ENCODE data around the gene ADAMTSL5.
"Not testable (repeated sequence)": the region's sequence is repeated elsewhere in the genome, so short reads cannot be mapped to it uniquely, and the experiment has no call there.

ADAMTSL5 gene

GRCh38 chr19:1494115-1494815 lies 18.6 kb downstream of the ADAMTSL5 start:
- DNase-seq, result no peak

GRCh38 chr19:1492474-1493006 lies 20.3 kb downstream of the ADAMTSL5 start:
- no peak for DNase-seq

- DNase-seq, result no peak
Measured at GRCh38 chr19:1491849-1492170, 21.0 kb downstream of the ADAMTSL5 start.

DNA sequence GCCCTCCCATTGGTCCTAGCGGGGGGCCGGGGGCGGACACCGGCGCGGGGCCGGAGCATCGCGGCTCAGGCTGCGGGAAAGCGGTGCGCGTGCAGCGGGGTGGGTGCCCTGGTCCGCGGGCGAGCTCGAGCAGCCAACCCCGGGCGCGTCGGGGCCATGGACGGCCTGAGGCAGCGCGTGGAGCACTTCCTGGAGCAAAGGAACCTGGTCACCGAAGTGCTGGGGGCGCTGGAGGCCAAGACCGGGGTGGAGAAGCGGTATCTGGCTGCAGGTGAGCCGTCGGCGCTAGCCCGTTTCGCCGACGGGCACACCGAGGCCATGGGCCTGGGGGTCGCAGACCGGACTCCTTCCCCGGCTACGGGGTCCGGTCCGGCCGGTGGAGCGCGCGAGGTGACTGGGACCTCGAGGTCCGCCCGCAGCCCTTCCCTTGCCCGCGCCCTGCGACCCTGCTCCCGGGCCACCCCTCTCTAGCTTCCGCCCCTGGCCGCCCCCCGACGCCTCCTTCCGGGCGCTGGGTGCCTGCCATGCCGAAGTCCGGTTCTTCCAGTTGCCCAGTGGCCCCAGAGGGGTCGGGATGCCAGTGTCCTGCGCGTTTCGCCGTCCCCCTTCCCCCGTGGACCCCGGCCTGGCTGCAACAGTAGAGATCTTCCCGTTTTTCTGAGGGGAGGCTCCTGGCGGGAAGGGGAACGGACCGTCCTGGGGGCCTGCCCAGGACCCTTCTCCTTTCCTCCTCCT lies 21.5 kb downstream of the ADAMTSL5 start, which contains the start of gene REEP6:
Gene REEP6, plus strand, starts transcription at position 68 of the 735 bp plus-strand sequence. Its CDS starts 89 bp downstream, at position 157.
- DNase-seq, result no peak

DNA sequence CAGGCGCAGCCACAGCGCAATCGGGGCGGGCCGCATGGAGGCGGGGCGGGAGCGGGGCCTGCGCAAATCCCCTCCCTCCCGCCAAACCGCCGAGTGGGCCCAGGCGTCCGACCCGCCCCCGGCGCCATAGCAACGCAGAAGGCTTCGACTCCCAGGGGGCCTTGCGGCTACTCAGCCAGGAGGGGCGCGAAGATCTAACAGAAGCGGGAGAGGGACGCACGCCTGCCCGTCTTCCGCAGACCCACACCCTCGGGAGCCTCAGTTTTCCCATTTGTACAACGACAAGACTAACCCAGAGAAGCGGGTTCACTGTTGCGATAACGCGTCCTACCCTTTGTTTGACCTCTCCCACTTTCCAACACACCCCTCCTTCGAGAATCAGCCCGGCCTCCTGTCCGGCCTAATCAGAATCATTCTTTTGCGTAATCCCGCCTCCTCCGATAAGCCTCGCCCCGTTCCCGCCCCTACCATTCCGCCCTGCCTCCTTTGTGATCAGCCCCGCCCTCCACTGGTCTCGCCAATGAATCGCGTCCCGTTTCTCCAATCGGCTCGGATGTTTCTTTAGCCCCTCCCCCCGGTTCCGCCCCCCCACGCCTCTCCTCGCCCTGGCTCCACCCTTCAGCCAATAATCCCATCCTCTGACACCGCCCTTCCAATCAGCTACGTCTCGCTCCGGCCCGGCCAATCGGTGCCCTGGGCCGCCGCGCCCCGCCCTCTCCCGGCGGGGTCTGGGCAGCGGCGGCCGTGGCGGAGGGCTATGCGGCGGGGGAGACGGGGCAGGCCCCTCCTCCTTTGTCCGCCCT lies 22.3 kb downstream of the ADAMTSL5 start, which contains the start of gene PCSK4:
Gene PCSK4, minus strand, starts transcription at position 40 of the 803 bp plus-strand sequence. Its CDS starts 4 bp downstream, at position 36.
- DNase-seq, result peak; percentile 99

DNA sequence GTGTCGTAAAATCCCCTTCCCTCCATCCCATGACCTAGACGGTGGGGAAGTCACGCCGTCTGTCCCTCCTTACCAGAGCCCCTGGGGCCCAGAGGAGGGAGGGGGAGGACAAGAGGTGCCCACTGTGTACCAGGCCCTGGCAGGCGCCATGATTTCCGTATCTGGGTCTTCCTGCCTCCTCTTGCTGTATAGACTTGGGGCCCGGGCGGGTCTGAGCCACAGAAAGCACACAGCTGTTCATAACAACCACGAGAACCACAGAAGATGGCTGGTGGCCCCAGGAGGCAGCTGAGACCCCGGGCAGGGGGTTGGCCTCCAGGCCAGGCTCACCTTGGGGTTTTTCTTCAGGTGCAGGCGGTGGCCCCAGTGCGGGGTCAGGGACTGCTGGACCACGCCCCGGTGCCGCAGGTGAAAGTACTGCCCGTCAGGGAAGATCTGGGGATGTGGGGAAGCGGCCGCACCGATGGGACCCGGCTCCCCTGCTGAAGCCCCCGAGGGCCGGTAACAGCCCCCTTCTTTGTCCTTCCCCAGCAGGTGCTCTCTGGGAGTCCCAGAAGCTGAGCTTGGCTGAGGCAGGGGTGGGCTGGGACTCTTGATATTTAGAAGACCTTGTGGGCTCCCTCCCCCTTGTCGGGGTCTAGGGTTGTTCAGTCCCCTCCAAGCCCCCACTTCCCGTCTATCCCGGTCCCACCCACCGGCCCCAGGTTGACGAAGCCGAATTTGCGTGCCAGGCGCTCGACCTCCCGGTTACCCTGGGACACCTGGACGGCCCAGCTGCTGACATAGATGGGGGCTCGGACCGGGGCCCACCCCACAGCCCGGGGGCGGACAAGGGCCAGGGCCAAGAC lies 23.1 kb downstream of the ADAMTSL5 start:
- DNase-seq, result no peak

- no peak for DNase-seq
Measured at GRCh38 chr19:1488282-1488601, 24.6 kb downstream of the ADAMTSL5 start.

- no peak for DNase-seq
Measured at GRCh38 chr19:1487576-1488281, 25.1 kb downstream of the ADAMTSL5 start.

- no peak for DNase-seq
Measured at GRCh38 chr19:1486720-1487575, 25.9 kb downstream of the ADAMTSL5 start.

GRCh38 chr19:1483979-1484428 lies 28.8 kb downstream of the ADAMTSL5 start:
- no peak for DNase-seq

DNA sequence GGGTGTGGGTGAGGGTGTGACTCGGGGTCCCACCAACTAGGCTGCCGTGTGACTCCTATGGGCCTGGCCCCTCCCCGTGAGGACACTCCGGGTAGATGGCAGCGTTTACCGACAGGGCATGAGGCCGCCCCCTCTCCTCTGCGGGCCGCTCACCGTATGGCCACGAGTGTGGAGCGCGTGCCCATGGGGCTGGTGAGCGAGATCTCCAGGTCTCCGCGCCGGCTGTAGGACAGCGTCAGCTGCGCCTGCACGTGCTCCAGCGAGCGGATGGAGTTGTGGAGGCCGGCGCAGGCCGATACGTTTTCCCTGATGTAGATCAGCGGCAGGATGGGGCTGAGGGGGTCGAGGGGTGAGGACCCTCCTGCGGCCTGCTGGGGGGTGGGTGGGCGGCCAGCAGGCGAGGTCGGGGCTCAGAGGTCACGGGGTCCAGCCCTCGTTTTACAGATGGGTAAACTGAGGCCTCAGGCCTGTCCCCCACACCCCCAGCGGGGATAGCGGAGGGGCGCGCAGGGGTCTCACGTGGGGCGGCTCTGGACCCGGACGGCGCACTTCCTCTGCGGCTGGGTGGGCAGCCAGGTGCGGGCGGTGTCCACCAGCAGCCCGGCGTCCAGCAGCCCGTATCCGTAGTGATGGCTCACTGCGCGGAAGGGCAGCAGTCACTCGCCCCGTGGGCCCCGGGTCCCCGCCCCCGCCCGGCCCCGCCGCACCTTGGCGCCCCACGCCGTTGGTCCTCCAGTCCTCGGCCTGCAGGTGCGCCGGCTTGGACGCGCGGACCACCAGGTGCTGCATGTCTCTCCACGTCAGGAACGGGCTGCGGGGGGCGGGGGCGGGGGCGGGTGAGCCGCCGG lies 29.5 kb downstream of the ADAMTSL5 start:
- DNase-seq, result no peak

GRCh38 chr19:1482361-1483130 lies 30.3 kb downstream of the ADAMTSL5 start:
- DNase-seq, result no peak

GRCh38 chr19:1481893-1482360 lies 30.9 kb downstream of the ADAMTSL5 start:
- no peak for DNase-seq

- DNase-seq, result no peak
Measured at GRCh38 chr19:1481224-1481892, 31.5 kb downstream of the ADAMTSL5 start.

DNA sequence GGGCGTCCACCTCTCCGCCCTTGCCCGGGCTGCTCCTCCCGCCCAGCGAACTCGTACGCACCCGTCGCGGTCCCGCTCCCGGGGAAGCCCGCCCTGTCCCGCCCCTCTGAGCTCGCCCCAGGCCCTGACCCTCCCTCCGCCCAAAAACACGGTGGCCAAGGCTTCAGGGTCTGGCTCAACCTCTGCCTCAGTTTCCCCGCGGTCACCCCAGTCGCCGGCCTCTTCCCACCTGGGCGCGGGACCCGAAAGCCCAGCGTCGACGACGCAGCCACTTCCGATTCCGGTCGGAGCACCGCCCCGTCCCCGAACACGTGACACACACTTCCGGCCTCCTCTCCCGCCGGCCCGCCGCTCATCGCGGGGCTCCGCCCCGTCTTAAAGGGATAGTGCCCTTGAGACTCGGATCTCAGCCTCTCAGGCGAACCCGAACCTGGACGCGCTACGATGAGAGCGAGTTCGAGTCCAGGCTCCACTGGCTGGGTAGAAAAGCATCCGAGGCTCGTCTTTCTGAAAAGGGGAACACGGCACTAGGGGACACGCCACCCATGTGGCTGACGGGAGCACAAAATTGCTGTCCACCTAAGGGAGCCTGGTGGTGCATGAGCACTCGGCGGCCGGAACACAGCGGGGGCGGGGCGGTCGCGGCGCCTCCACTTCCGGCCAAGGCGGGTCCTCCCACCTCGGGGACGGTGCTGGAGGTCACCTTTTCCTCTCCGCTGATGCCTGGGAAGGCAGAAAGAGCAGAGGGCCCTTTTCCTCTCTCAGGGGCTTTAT lies 33.7 kb downstream of the ADAMTSL5 start, which contains the start of gene C19orf25:
Gene C19orf25, minus strand, starts transcription at position 282 of the 774 bp plus-strand sequence. CDS start 312 bp downstream, outside the sequence.
- peak; percentile 71 for DNase-seq

DNA sequence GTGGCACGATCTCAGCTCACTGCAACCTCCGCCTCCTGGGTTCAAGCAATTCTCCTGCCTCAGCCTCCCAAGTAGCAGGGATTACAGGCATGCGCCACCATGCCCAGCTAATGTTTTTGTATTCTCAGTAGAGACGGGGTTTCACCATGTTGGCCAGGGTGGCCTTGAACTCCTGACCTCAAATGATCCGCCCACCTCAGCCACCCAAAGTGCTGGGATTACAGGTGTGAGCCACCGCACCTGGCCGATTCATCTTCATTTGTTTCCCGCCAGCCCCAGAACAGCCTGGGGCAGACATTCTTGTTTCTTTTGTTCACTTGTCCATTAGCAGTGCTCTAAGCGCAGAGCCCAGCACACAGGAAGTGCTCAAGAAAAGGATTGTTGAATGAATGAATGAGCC lies 35.8 kb downstream of the ADAMTSL5 start:
- not testable (repeated sequence) for DNase-seq

All from NCI-H1048 (cell line).